ENCODE data around the gene MAST4.

The MAST4 gene

DNA sequence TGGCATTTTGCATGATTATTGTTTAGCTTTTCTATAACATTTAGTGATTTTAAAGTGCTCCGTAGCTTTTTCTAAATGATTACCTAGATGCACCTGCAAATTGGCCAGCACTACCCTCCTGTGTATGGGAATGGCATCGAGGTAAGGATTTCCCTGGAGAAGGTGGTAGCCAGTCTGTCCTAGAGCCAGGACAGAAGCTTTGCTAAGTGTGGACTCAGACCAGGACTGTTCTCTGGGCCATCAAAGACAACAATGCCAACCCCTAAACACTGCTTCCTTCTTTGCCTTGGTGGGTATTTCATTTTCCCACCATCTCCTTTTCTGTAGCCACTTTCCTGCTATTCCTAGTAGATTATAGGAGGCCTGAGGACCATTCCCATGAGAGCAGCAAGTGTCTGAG is 547.4 kb downstream of the MAST4 start:
- H3K27ac ChIP-seq: no peak overlapping the region
- no peaks in the 10 kb centered on the region for H3K9me3 ChIP-seq (ENCODE audit: control insufficient read depth, low read length)
- peaks cover 2% of the 10 kb centered on the region for H3K4me1 ChIP-seq
- no peak overlapping the region for H2AFZ ChIP-seq
- TF ChIP-seq, protein P1, sequence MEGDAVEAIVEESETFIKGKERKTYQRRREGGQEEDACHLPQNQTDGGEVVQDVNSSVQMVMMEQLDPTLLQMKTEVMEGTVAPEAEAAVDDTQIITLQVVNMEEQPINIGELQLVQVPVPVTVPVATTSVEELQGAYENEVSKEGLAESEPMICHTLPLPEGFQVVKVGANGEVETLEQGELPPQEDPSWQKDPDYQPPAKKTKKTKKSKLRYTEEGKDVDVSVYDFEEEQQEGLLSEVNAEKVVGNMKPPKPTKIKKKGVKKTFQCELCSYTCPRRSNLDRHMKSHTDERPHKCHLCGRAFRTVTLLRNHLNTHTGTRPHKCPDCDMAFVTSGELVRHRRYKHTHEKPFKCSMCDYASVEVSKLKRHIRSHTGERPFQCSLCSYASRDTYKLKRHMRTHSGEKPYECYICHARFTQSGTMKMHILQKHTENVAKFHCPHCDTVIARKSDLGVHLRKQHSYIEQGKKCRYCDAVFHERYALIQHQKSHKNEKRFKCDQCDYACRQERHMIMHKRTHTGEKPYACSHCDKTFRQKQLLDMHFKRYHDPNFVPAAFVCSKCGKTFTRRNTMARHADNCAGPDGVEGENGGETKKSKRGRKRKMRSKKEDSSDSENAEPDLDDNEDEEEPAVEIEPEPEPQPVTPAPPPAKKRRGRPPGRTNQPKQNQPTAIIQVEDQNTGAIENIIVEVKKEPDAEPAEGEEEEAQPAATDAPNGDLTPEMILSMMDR (IDR thresholded peaks at IDR 0.05): no peak
- no peaks in the 10 kb centered on the region for H3K27me3 ChIP-seq (ENCODE audit: control insufficient read depth, insufficient read depth, low read length)
- no peak overlapping the region for H3K4me3 ChIP-seq (ENCODE audit: low read depth, low read length)
- peaks cover 3% of the 10 kb centered on the region for H3K79me2 ChIP-seq
- H3K36me3 ChIP-seq (ENCODE audit: control insufficient read depth, insufficient read depth, low read length): no peaks in the 10 kb centered on the region
- no peak overlapping the region for H3K9ac ChIP-seq
- H3K4me2 ChIP-seq (ENCODE audit: low read length): no peak overlapping the region

DNA sequence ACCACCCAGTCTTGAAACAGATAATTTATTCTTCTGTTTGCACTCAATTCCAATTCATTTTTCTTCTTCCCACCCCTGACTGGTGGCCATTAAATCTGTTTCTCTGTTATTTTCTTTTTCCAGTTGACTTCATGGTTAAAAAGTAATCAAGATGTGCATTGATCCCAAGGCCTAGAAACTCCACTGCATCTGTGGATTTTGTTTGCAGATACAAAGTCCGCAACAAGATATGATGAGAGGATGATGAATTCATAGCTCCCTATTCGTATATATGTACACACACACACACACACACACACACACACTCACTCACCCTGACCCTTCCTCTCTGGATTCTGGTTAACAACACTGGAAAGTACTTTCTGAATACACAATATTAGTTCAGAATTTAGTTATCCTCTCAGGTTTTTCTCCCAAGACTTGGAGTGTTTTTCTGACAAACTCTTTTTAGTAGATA is 548.0 kb downstream of the MAST4 start:
- Histone ChIP-seq H3K4me1 (peaks cover 6% of the 10 kb centered on the region), H3K27me3 (ENCODE audit: control insufficient read depth, insufficient read depth, low read length) (no peaks in the 10 kb centered on the region), H3K9me3 (ENCODE audit: control insufficient read depth, low read length) (no peaks in the 10 kb centered on the region), H3K4me3 (ENCODE audit: low read depth, low read length) (no peak overlapping the region), H3K27ac (no peak overlapping the region), H3K36me3 (ENCODE audit: control insufficient read depth, insufficient read depth, low read length) (no peaks in the 10 kb centered on the region), H2AFZ (no peak overlapping the region), H3K4me2 (ENCODE audit: low read length) (no peak overlapping the region), H3K9ac (no peak overlapping the region), H3K79me2 (peaks cover 3% of the 10 kb centered on the region)
- TF ChIP-seq, protein P1 (IDR thresholded peaks at IDR 0.05): no peak

DNA sequence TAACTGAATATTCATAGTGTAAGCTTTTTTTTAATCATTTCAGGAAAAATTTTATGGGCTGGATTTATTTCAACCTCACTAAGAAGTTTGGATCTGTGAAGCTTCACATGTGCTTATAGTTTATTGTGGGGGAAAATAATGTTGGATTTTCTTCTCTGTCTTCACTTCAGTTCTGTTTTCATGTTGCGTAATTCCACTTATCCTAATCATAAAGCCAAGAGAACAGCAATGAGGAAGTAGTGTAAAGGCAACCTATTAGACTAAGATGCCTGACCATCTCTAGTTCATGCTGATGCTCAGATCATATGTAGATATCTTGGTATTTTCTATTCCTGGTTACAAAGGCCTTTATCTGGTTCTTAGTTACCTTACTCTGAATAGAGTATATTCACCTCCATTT is 550.4 kb downstream of the MAST4 start:
- Histone ChIP-seq H3K9me3 (ENCODE audit: control insufficient read depth, low read length) (no peaks in the 10 kb centered on the region), H3K4me1 (peaks cover 19% of the 10 kb centered on the region), H3K79me2 (peaks cover 3% of the 10 kb centered on the region), H3K9ac (no peak overlapping the region), H3K27me3 (ENCODE audit: control insufficient read depth, insufficient read depth, low read length) (no peaks in the 10 kb centered on the region), H3K4me3 (ENCODE audit: low read depth, low read length) (no peak overlapping the region), H3K27ac (no peak overlapping the region), H2AFZ (no peak overlapping the region), H3K36me3 (ENCODE audit: control insufficient read depth, insufficient read depth, low read length) (no peaks in the 10 kb centered on the region), H3K4me2 (ENCODE audit: low read length) (no peak overlapping the region)
- TF ChIP-seq, protein P1 (IDR thresholded peaks at IDR 0.05): no peak

DNA sequence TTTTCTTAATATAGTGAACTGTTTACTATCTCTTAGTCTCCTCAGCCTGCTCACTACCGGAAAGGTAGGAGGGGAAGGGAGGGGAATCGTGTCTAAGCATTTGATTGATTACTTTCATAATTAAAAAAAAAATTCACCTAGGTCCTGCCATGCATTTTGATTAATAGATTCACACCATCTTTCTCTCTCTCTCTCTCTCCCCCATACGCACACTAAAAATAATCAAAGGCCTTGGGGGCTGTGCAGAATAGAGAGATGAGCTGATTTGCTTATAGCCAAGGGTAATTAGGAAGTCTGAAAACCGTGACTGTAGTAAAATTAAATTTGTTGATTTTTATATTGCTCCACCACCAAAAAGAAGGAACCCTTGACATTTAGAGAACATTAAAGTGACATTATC is 550.8 kb downstream of the MAST4 start:
- Histone ChIP-seq H2AFZ (no peak overlapping the region), H3K9ac (no peak overlapping the region), H3K79me2 (peaks cover 3% of the 10 kb centered on the region), H3K4me3 (ENCODE audit: low read depth, low read length) (no peak overlapping the region), H3K27ac (no peak overlapping the region), H3K4me1 (peaks cover 19% of the 10 kb centered on the region), H3K27me3 (ENCODE audit: control insufficient read depth, insufficient read depth, low read length) (no peaks in the 10 kb centered on the region), H3K9me3 (ENCODE audit: control insufficient read depth, low read length) (no peaks in the 10 kb centered on the region), H3K4me2 (ENCODE audit: low read length) (no peak overlapping the region), H3K36me3 (ENCODE audit: control insufficient read depth, insufficient read depth, low read length) (no peaks in the 10 kb centered on the region)
- TF ChIP-seq, protein P1 (IDR thresholded peaks at IDR 0.05): no peak

DNA sequence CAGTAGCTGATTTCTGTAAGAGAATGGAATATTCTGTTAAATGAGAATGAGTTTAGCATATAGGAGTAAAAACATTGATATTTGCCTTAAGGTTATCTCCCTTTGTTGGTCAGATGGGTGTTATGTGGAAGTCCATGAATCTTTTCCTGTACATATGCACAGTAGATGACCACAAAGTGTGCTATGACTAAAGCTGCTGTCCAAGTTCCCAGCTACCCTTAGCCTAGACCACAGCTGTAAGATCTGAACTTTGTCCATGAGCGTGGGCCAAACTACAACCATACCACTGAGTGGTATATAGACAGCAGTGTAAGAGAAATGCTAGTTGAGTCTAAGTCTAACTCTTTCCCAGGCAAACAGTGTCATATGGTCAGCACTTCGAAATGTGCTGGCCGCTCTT is 551.6 kb downstream of the MAST4 start:
- Histone ChIP-seq H2AFZ (no peak overlapping the region), H3K9me3 (ENCODE audit: control insufficient read depth, low read length) (no peaks in the 10 kb centered on the region), H3K36me3 (ENCODE audit: control insufficient read depth, insufficient read depth, low read length) (no peaks in the 10 kb centered on the region), H3K9ac (no peak overlapping the region), H3K27me3 (ENCODE audit: control insufficient read depth, insufficient read depth, low read length) (no peaks in the 10 kb centered on the region), H3K4me1 (peaks cover 19% of the 10 kb centered on the region), H3K27ac (no peak overlapping the region), H3K4me3 (ENCODE audit: low read depth, low read length) (no peak overlapping the region), H3K79me2 (peaks cover 3% of the 10 kb centered on the region), H3K4me2 (ENCODE audit: low read length) (no peak overlapping the region)
- TF ChIP-seq, protein P1 (IDR thresholded peaks at IDR 0.05): no peak
